Liver (tissue), 9 donors: ENCODE results near the gene GNAT2. TPM values are rescaled to one million over a fixed set of nuclear protein-coding genes. Genes with fewer than 3 reads are reported as not detected.

Experiments
- DNase-seq: peaks from one replicate; pipeline ENCODE4 v3.0.0-alpha.2; 2017; ENCODE audit warnings: low spot score
- H3K27ac ChIP-seq, 2 donors: one replicate each; pipeline ENCODE4 v1.7.0; 2013; ENCODE audit warnings: inconsistent platforms in 2 of 2, low read length in 2 of 2, control low read depth in 1 of 2, low read depth in 1 of 2, mild to moderate bottlenecking in 1 of 2
- H3K27me3 ChIP-seq, 4 donors: one replicate each; pipeline versions ENCODE4 v1.6.1 to v1.7.0; 2013; ENCODE audit warnings: low read length in 3 of 4, inconsistent platforms in 1 of 4, mild to moderate bottlenecking in 1 of 4, moderate library complexity in 1 of 4; ENCODE audit not compliant: control insufficient read depth in 4 of 4, insufficient read depth in 4 of 4
- H3K36me3 ChIP-seq, 4 donors: one replicate each; pipeline versions ENCODE4 v1.6.1 to v1.7.0; 2013; ENCODE audit warnings: low read length in 3 of 4, mild to moderate bottlenecking in 3 of 4, low read depth in 1 of 4, moderate library complexity in 1 of 4; ENCODE audit not compliant: control insufficient read depth in 4 of 4, insufficient read depth in 3 of 4
- H3K4me1 ChIP-seq, 4 donors: one replicate each; pipeline versions ENCODE4 v1.6.1 to v1.7.0; 2013; ENCODE audit warnings: low read length in 3 of 4, mild to moderate bottlenecking in 3 of 4, moderate library complexity in 1 of 4; ENCODE audit not compliant: control insufficient read depth in 4 of 4, insufficient read depth in 4 of 4
- H3K4me3 ChIP-seq, 3 donors: one replicate each; pipeline versions ENCODE4 v1.6.1 to v1.7.0; 2013; ENCODE audit warnings: low read length in 3 of 3, control low read depth in 1 of 3, low read depth in 1 of 3, mild to moderate bottlenecking in 1 of 3
- H3K9ac ChIP-seq, 2 donors: one replicate each; pipeline ENCODE4 v1.7.0; 2013; ENCODE audit warnings: low read length in 2 of 2, mild to moderate bottlenecking in 2 of 2, moderate library complexity in 2 of 2, control low read depth in 1 of 2, low read depth in 1 of 2
- H3K9me3 ChIP-seq, 4 donors: one replicate each; pipeline versions ENCODE4 v1.6.1 to v1.7.0; 2013; ENCODE audit warnings: low read length in 3 of 4; ENCODE audit not compliant: control insufficient read depth in 4 of 4
- CTCF ChIP-seq: fragments of 150-350 bp; IDR thresholded peaks from 2 replicates; pipeline ENCODE4 v1.5.1; 2017; ENCODE audit warnings: improper control_type of control experiment, low read depth, low read length; ENCODE audit not compliant: missing input control
- EGR1 ChIP-seq, 2 donors: IDR thresholded peaks; 2 replicates each; pipeline ENCODE4 v1.6.1; 2016 to 2018; ENCODE audit warnings: antibody characterized with exemption in 2 of 2, low read depth in 2 of 2
- FOXA1 ChIP-seq: IDR thresholded peaks from 2 replicates; pipeline ENCODE4 v1.6.1; 2016; ENCODE audit warnings: antibody characterized with exemption
- FOXA2 ChIP-seq: IDR thresholded peaks from 2 replicates; pipeline ENCODE4 v1.6.1; 2016; ENCODE audit warnings: antibody characterized with exemption
- GABPA ChIP-seq, 2 donors: IDR thresholded peaks in 1 of 2; conservative IDR thresholded peaks in 1 of 2; 2 replicates each; pipeline ENCODE4 v1.6.1; 2016; ENCODE audit warnings: antibody characterized with exemption in 2 of 2, mild to moderate bottlenecking in 1 of 2, moderate library complexity in 1 of 2
- HNF4A ChIP-seq, 2 donors: conservative IDR thresholded peaks; 2 replicates each; pipeline ENCODE4 v1.6.1; 2016; ENCODE audit warnings: antibody characterized with exemption in 2 of 2, mild to moderate bottlenecking in 2 of 2
- JUND ChIP-seq, 2 donors: IDR thresholded peaks; 2 replicates each; pipeline ENCODE4 v1.6.1; 2016; ENCODE audit warnings: antibody characterized with exemption in 2 of 2
- NR2F2 ChIP-seq: IDR thresholded peaks from 2 replicates; pipeline ENCODE4 v1.6.1; 2016; ENCODE audit warnings: antibody characterized with exemption
- RAD21 ChIP-seq, 2 donors: IDR thresholded peaks; 2 replicates each; pipeline ENCODE4 v1.6.1; 2016; ENCODE audit warnings: antibody characterized with exemption in 2 of 2, mild to moderate bottlenecking in 2 of 2
- REST ChIP-seq: IDR thresholded peaks from 2 replicates; pipeline ENCODE4 v1.6.1; 2016; ENCODE audit warnings: antibody characterized with exemption, mild to moderate bottlenecking
- TAF1 ChIP-seq: conservative IDR thresholded peaks from 2 replicates; pipeline ENCODE4 v1.6.1; 2016; ENCODE audit warnings: antibody characterized with exemption, mild to moderate bottlenecking
- YY1 ChIP-seq: IDR thresholded peaks from 2 replicates; pipeline ENCODE4 v1.6.1; 2016; ENCODE audit warnings: antibody characterized with exemption, mild to moderate bottlenecking
- ZBTB33 ChIP-seq: IDR thresholded peaks from 2 replicates; pipeline ENCODE4 v1.6.1; 2016; ENCODE audit warnings: antibody characterized with exemption
- WGBS: extraction: QIAGEN DNeasy Blood & Tissue Kit; methylation state at CpG from one replicate; pipeline ENCODE4 v1.1.7; 2013; 5-methylcytosine and 5-hydroxymethylcytosine counted together
- polyA plus RNA-seq, 2 donors: library from polyadenylated mRNA; stranded (reverse) in 1 of 2; unstranded in 1 of 2; fragments of 200-250 nt in 1 of 2; fragments of >200 nt in 1 of 2; fragmentation: Nextera tagmentation in 1 of 2; extraction: Ambion mirVana in 1 of 2; gene quantifications; one replicate each; pipeline versions ENCODE4 v1.2.1 to v1.2.3, GENCODE V29; 2013 to 2015
- total RNA-seq, 2 donors: library from RNA; depleted of rRNA; stranded (reverse); fragments of >200 nt; gene quantifications; one replicate each; pipeline ENCODE4 v1.2.3, GENCODE V29; 2014
- donor health status: healthy.
- donor health status: healthy.
- donor health status: healthy.
- donor health status: healthy.
- donor health status: healthy.

The GNAT2 gene
- total and polyA plus RNA-seq, 4 donors: 0.09 to 0.17 (median 0.17) TPM; not detected in 1

GRCh38 chr1:109650609-109651008, 31.2 kb upstream of the GNAT2 start:
- DNase-seq: no peak
- H3K4me1 ChIP-seq: peaks cover 3 to 7% (median 4%) of the 10 kb centered on the region in 4 donors
- no peaks in the 10 kb centered on the region for H3K9me3 ChIP-seq
- H3K4me3 ChIP-seq: no peak overlapping the region
- H3K9ac ChIP-seq: no peak overlapping the region
- H3K27ac ChIP-seq: no peak overlapping the region
- 97% methylated on average over 3 of the region's 3 CpGs for WGBS
- TF ChIP-seq FOXA2 (no peak), REST (no peak)
- no peaks in the 10 kb centered on the region for H3K36me3 ChIP-seq
- H3K27me3 ChIP-seq: no peaks in the 10 kb centered on the region

- TF ChIP-seq RAD21 (IDR thresholded peaks at IDR 0.05) (peak; percentile 54 to 56), YY1 (no peak), FOXA2 (no peak), CTCF (peak; percentile 21)
- no peak for DNase-seq
- no peak overlapping the region for H3K9ac ChIP-seq
Measured at GRCh38 chr1:109649491-109649914, 30.1 kb upstream of the GNAT2 start.

GRCh38 chr1:109644670-109645069, 25.3 kb upstream of the GNAT2 start:
- DNase-seq: no peak
- Histone ChIP-seq H3K9ac (no peak overlapping the region), H3K27me3 (no peaks in the 10 kb centered on the region), H3K4me3 (no peak overlapping the region), H3K4me1 (peaks cover 0 to 7% (median under 1%) of the 10 kb centered on the region in 4 donors), H3K27ac (no peak overlapping the region), H3K9me3 (no peaks in the 10 kb centered on the region), H3K36me3 (no peaks in the 10 kb centered on the region)
- WGBS: 40% methylated on average over 5 of the region's 10 CpGs
- TF ChIP-seq EGR1 (IDR thresholded peaks at IDR 0.05; ENCODE audit: low read depth in 2 of 2) (no peak), FOXA1 (no peak), GABPA (IDR thresholded peaks at IDR 0.05 in 1 of 2, conservative IDR thresholded peaks at IDR 0.05 in 1 of 2) (no peak), HNF4A (conservative IDR thresholded peaks at IDR 0.05) (no peak), RAD21 (IDR thresholded peaks at IDR 0.05) (no peak), NR2F2 (no peak), TAF1 (no peak), JUND (IDR thresholded peaks at IDR 0.05) (no peak), ZBTB33 (no peak), YY1 (no peak), CTCF (no peak)

More at GRCh38 chr1:109649491-109649914, 30.1 kb upstream of the GNAT2 start:
- no peaks in the 10 kb centered on the region for H3K9me3 ChIP-seq
- H3K4me1 ChIP-seq: no peaks in the 10 kb centered on the region
- no peaks in the 10 kb centered on the region for H3K27me3 ChIP-seq
- no peaks in the 10 kb centered on the region for H3K36me3 ChIP-seq
- no peak overlapping the region for H3K4me3 ChIP-seq
- H3K27ac ChIP-seq: no peak overlapping the region
- 58% methylated on average over 4 of the region's 4 CpGs for WGBS
